Tibial nerve (tissue), 4 donors: ENCODE data around the gene CCDC170. TPM values are rescaled to one million over a fixed set of nuclear protein-coding genes. Genes with fewer than 3 reads are reported as not detected.

Experiments
- DNase-seq, 2 donors: peaks; one replicate each; pipeline ENCODE4 v3.0.0-alpha.2; 2019; ENCODE audit warnings: low spot score in 2 of 2
- H3K27ac ChIP-seq, 4 donors: fragments of 200-600 bp; sonication (generic) in 3 of 4; one replicate each; pipeline ENCODE4 v1.5.1; 2017 to 2019; ENCODE audit warnings: mild to moderate bottlenecking in 1 of 4
- H3K27me3 ChIP-seq, 2 donors: fragments of 200-600 bp; sonication (generic) in 1 of 2; one replicate each; pipeline versions ENCODE4 v1.5.1 to v1.6.0; 2017 to 2019
- H3K36me3 ChIP-seq, 3 donors: fragments of 200-600 bp; sonication (generic); one replicate each; pipeline ENCODE4 v1.5.1; 2018 to 2019
- H3K4me1 ChIP-seq, 4 donors: fragments of 200-600 bp; sonication (generic) in 3 of 4; one replicate each; pipeline ENCODE4 v1.5.1; 2017 to 2019
- H3K4me3 ChIP-seq, 4 donors: fragments of 200-600 bp; sonication (generic) in 3 of 4; one replicate each; pipeline ENCODE4 v1.5.1; 2017 to 2019; ENCODE audit warnings: mild to moderate bottlenecking in 1 of 4, moderate library complexity in 1 of 4
- H3K9me3 ChIP-seq, 4 donors: fragments of 200-600 bp; sonication (generic) in 3 of 4; one replicate each; pipeline ENCODE4 v1.5.1; 2017 to 2019
- CTCF ChIP-seq, 5 experiments: fragments of 200-600 bp in 3 of 5; fragments of 450-650 bp in 2 of 5; sonication (generic) in 3 of 5; IDR thresholded peaks; one replicate each; pipeline ENCODE4 v1.5.1; 2016 to 2019; ENCODE audit warnings: antibody characterized with exemption in 5 of 5, mild to moderate bottlenecking in 3 of 5, moderate library complexity in 2 of 5
- EP300 ChIP-seq, 2 donors: sonication (generic); formaldehyde crosslinking; IDR thresholded peaks; one replicate each; pipeline ENCODE4 v1.6.1; 2017; ENCODE audit warnings: antibody characterized with exemption in 2 of 2, mild to moderate bottlenecking in 1 of 2
- POLR2A ChIP-seq, 2 donors: fragments of 450-650 bp; IDR thresholded peaks; one replicate each; pipeline ENCODE4 v1.6.1; 2017; ENCODE audit warnings: antibody characterized with exemption in 2 of 2, mild to moderate bottlenecking in 2 of 2, moderate library complexity in 2 of 2
- WGBS, 2 donors: methylation state at CpG; one replicate each; pipeline ENCODE4 v1.1.5; 2018; 5-methylcytosine and 5-hydroxymethylcytosine counted together
- total RNA-seq, 4 donors: library from RNA; depleted of rRNA; stranded (reverse); fragments of >200 nt; gene quantifications; one replicate each; pipeline ENCODE4 v1.1.0, GENCODE V29; 2016

Gene CCDC170
- total RNA-seq, 4 donors from 2014 or later: 0.66 to 3.3 (median 1.4) TPM

- DNase-seq: no peak
- TF ChIP-seq EP300 (IDR thresholded peaks at IDR 0.05) (no peak), POLR2A (IDR thresholded peaks at IDR 0.05) (no peak), CTCF (IDR thresholded peaks at IDR 0.05) (no peak)
- Histone ChIP-seq H3K27me3 (no peaks in the 10 kb centered on the region), H3K36me3 (peaks cover 0 to 29% (median 0%) of the 10 kb centered on the region in 3 donors), H3K9me3 (peaks cover 0 to 19% (median 0%) of the 10 kb centered on the region in 4 donors), H3K4me3 (no peak overlapping the region), H3K4me1 (no peaks in the 10 kb centered on the region), H3K27ac (no peak overlapping the region)
- 82 to 85% methylated on average over 9 of the region's 9 CpGs for WGBS, 2 donors
These were observed 98.8 kb downstream of the CCDC170 start for GRCh38 chr6:151592449-151593159.

- H3K27ac ChIP-seq: peak overlapping the region in 2 of 4 donors; percentile 59 to 73
- WGBS, 2 donors: 47 to 69% methylated on average over 4 of the region's 4 CpGs
- H3K4me1 ChIP-seq: peaks cover 0 to 12% (median 0%) of the 10 kb centered on the region in 4 donors
- TF ChIP-seq CTCF (IDR thresholded peaks at IDR 0.05): no peak
- TF ChIP-seq POLR2A (IDR thresholded peaks at IDR 0.05): no peak
- TF ChIP-seq EP300 (IDR thresholded peaks at IDR 0.05): no peak
- no peaks in the 10 kb centered on the region for H3K36me3 ChIP-seq
- no peaks in the 10 kb centered on the region for H3K27me3 ChIP-seq
- DNase-seq: peak; percentile 19 to 46
- no peak overlapping the region for H3K4me3 ChIP-seq
- H3K9me3 ChIP-seq: peaks cover 0 to 17% (median 0%) of the 10 kb centered on the region in 4 donors
These were observed 115.5 kb downstream of the CCDC170 start for GRCh38 chr6:151609146-151609902.

- Histone ChIP-seq H3K4me1 (peaks cover 0 to 12% (median 0%) of the 10 kb centered on the region in 4 donors), H3K4me3 (no peak overlapping the region), H3K9me3 (peaks cover 0 to 17% (median 0%) of the 10 kb centered on the region in 4 donors), H3K27me3 (no peaks in the 10 kb centered on the region), H3K36me3 (no peaks in the 10 kb centered on the region), H3K27ac (no peak overlapping the region)
- no peak for DNase-seq
- 6 to 20% methylated on average over 1 of the region's 1 CpG for whole genome bisulfite sequencing, 2 donors
- TF ChIP-seq POLR2A (IDR thresholded peaks at IDR 0.05): no peak
- no peak for TF ChIP-seq CTCF (IDR thresholded peaks at IDR 0.05)
- TF ChIP-seq EP300 (IDR thresholded peaks at IDR 0.05): no peak
These were observed 116.5 kb downstream of the CCDC170 start for GRCh38 chr6:151610326-151610725.

- DNase-seq: no peak
- Histone ChIP-seq H3K27me3 (no peaks in the 10 kb centered on the region), H3K36me3 (no peaks in the 10 kb centered on the region), H3K9me3 (no peaks in the 10 kb centered on the region), H3K4me1 (peaks cover 0 to 7% (median 0%) of the 10 kb centered on the region in 4 donors), H3K4me3 (no peak overlapping the region), H3K27ac (peak overlapping the region in 1 of 4 donors; percentile 28)
- TF ChIP-seq CTCF (IDR thresholded peaks at IDR 0.05) (no peak), EP300 (IDR thresholded peaks at IDR 0.05) (no peak), POLR2A (IDR thresholded peaks at IDR 0.05) (no peak)
- WGBS, 2 donors: 80% methylated on average over 4 of the region's 4 CpGs
These were observed 120.8 kb downstream of the CCDC170 start for GRCh38 chr6:151614630-151615029.

GRCh38 chr6:151616091-151616513 lies 122.3 kb downstream of the CCDC170 start:
- TF ChIP-seq EP300 (IDR thresholded peaks at IDR 0.05): no peak
- TF ChIP-seq CTCF (IDR thresholded peaks at IDR 0.05): no peak
- no peak for TF ChIP-seq POLR2A (IDR thresholded peaks at IDR 0.05)
- Histone ChIP-seq H3K9me3 (no peaks in the 10 kb centered on the region), H3K27ac (no peak overlapping the region), H3K36me3 (no peaks in the 10 kb centered on the region), H3K4me3 (no peak overlapping the region), H3K4me1 (no peaks in the 10 kb centered on the region), H3K27me3 (no peaks in the 10 kb centered on the region)
- DNase-seq: no peak
- 47 to 48% methylated on average over 5 of the region's 5 CpGs for WGBS, 2 donors
